ENCODE results near the gene SPATA13. TPM values are rescaled to one million over a fixed set of nuclear protein-coding genes. Genes with fewer than 3 reads are reported as not detected.

The SPATA13 gene
- total and polyA plus RNA-seq, 10 of the 15 experiments (the other 5 are each of a cell fraction or from before 2014, with no cell fraction given): 2.4 to 11.1 (median 10.2) TPM

- SMC1A ChIA-PET (ENCODE audit: uncharacterized antibody, unreplicated experiment): no interaction called here
- H3K9me3 ChIP-seq (replicated peaks; ENCODE audit: control insufficient read depth, insufficient read depth, low read length): no peaks in the 10 kb centered on the region
- H3K9ac ChIP-seq (ENCODE audit: control insufficient read depth, insufficient read depth, low read length): no peak overlapping the region
- H3K4me2 ChIP-seq (ENCODE audit: control insufficient read depth, insufficient read depth): no peak overlapping the region
- no peaks in the 10 kb centered on the region; the same call in 1 of the 2 replicates for H3K4me1 ChIP-seq (ENCODE audit: control insufficient read depth, insufficient read depth, low read length)
- no peak for TF ChIP-seq BCLAF1 (IDR thresholded peaks at IDR 0.05)
- no peak for TF ChIP-seq ZBED1 (IDR thresholded peaks at IDR 0.05; ENCODE audit: borderline replicate concordance)
- TF ChIP-seq NR2F1 (conservative IDR thresholded peaks at IDR 0.05): no peak
- no peaks in the 10 kb centered on the region for H4K20me1 ChIP-seq (ENCODE audit: control insufficient read depth, insufficient read depth)
- H2AFZ ChIP-seq (ENCODE audit: control insufficient read depth, low read depth, low read length): no peak overlapping the region
- WGBS (ENCODE audit: insufficient coverage, insufficient replicate concordance, low lambda C conversion rate, missing lambda C conversion rate): 53% methylated on average over 4 of the region's 4 CpGs
- no peak overlapping the region for H3K27ac ChIP-seq (ENCODE audit: control insufficient read depth, insufficient read depth)
- no peak overlapping the region for H3K4me3 ChIP-seq
- CTCF ChIA-PET: interaction anchor here (0.7 kb wide), 1 partner anchor 46 kb away, joined by 3 read pairs; no protein-coding TSS in a partner anchor
- RAD21 ChIA-PET (ENCODE audit: unreplicated experiment): no interaction called here
- ATAC-seq (no peak), FAIRE-seq (no peak), DNase-seq (ENCODE audit: low read depth, low spot score) (no peak)
- intact Hi-C loops (cut with micrococcal nuclease; ENCODE audit: unreplicated experiment): no loop called here
- H3K79me2 ChIP-seq (ENCODE audit: control insufficient read depth, insufficient read depth, low read length): no peaks in the 10 kb centered on the region
- in situ Hi-C loops (cut with MboI): no loop called here
- H3K36me3 ChIP-seq (ENCODE audit: control insufficient read depth in 2 of 2, insufficient read depth in 2 of 2, low read length in 1 of 2): no peaks in the 10 kb centered on the region
- BruUV-seq (replicated peaks): no TSS peak
- POLR2A ChIA-PET: no interaction called here
- peaks cover 0 to 11% of the 10 kb centered on the region in 2 experiments; a peak in 3 of 4 replicates for H3K27me3 ChIP-seq (replicated peaks in 1 of 2; ENCODE audit: control insufficient read depth in 2 of 2, insufficient read depth in 2 of 2, low read length in 1 of 2)
Observed at GRCh38 chr13:24165746-24166145, 5.2 kb downstream of the SPATA13 start.

- CTCF ChIA-PET: no interaction called here
- Histone ChIP-seq H3K79me2 (ENCODE audit: control insufficient read depth, insufficient read depth, low read length) (no peaks in the 10 kb centered on the region), H3K27me3 (replicated peaks in 1 of 2; ENCODE audit: control insufficient read depth in 2 of 2, insufficient read depth in 2 of 2, low read length in 1 of 2) (peaks cover 0 to 6% of the 10 kb centered on the region in 2 experiments; a peak in 3 of 4 replicates), H2AFZ (ENCODE audit: control insufficient read depth, low read depth, low read length) (no peak overlapping the region), H4K20me1 (ENCODE audit: control insufficient read depth, insufficient read depth) (no peaks in the 10 kb centered on the region), H3K9ac (ENCODE audit: control insufficient read depth, insufficient read depth, low read length) (no peak overlapping the region), H3K36me3 (ENCODE audit: control insufficient read depth in 2 of 2, insufficient read depth in 2 of 2, low read length in 1 of 2) (no peaks in the 10 kb centered on the region), H3K4me2 (ENCODE audit: control insufficient read depth, insufficient read depth) (no peak overlapping the region), H3K27ac (ENCODE audit: control insufficient read depth, insufficient read depth) (no peak overlapping the region), H3K4me3 (no peak overlapping the region), H3K4me1 (ENCODE audit: control insufficient read depth, insufficient read depth, low read length) (no peaks in the 10 kb centered on the region; the same call in 1 of the 2 replicates), H3K9me3 (replicated peaks; ENCODE audit: control insufficient read depth, insufficient read depth, low read length) (no peaks in the 10 kb centered on the region)
- RAD21 ChIA-PET (ENCODE audit: unreplicated experiment): no interaction called here
- SMC1A ChIA-PET (ENCODE audit: uncharacterized antibody, unreplicated experiment): no interaction called here
- DNase-seq (ENCODE audit: low read depth, low spot score): no peak
- 15% methylated on average over 2 of the region's 2 CpGs for WGBS (ENCODE audit: insufficient coverage, insufficient replicate concordance, low lambda C conversion rate, missing lambda C conversion rate)
- intact Hi-C loops (cut with micrococcal nuclease; ENCODE audit: unreplicated experiment) (no loop called here), in situ Hi-C loops (cut with MboI) (no loop called here)
- ATAC-seq: no peak
- TF ChIP-seq MYB (IDR thresholded peaks at IDR 0.05; ENCODE audit: borderline replicate concordance, low read depth, low read length) (no peak), NR2C1 (IDR thresholded peaks at IDR 0.05) (no peak), EGR1 (IDR thresholded peaks at IDR 0.05; ENCODE audit: borderline replicate concordance in 1 of 2, low read depth in 2 of 2, low read length in 2 of 2) (no peak), CHD2 (IDR thresholded peaks at IDR 0.05; ENCODE audit: borderline replicate concordance, low read depth, low read length) (no peak), STAT3 (IDR thresholded peaks at IDR 0.05; ENCODE audit: low read depth, low read length) (no peak), BMI1 (IDR thresholded peaks at IDR 0.05; ENCODE audit: borderline replicate concordance) (no peak), YBX1 (IDR thresholded peaks at IDR 0.05) (no peak), CEBPB (IDR thresholded peaks at IDR 0.05; ENCODE audit: borderline replicate concordance in 1 of 2, low read depth in 2 of 2, low read length in 2 of 2) (no peak), SP1 (IDR thresholded peaks at IDR 0.05; ENCODE audit: low read depth, low read length) (no peak), TBL1XR1 (IDR thresholded peaks at IDR 0.05; ENCODE audit: low read depth, low read length) (no peak)
- no TSS peak for BruUV-seq (replicated peaks)
- no peak for FAIRE-seq
- POLR2A ChIA-PET: no interaction called here
Observed at GRCh38 chr13:24166561-24166960, 6.0 kb downstream of the SPATA13 start.

Measured in GM12878 (cell line).